ENCODE results near the gene MUC13. TPM values are rescaled to one million over a fixed set of nuclear protein-coding genes. Genes with fewer than 3 reads are reported as not detected.

MUC13 gene
- polyA plus RNA-seq, 2 of the 4 experiments (the other 2 are of a cell fraction): 5.5 to 8.8 TPM

DNA sequence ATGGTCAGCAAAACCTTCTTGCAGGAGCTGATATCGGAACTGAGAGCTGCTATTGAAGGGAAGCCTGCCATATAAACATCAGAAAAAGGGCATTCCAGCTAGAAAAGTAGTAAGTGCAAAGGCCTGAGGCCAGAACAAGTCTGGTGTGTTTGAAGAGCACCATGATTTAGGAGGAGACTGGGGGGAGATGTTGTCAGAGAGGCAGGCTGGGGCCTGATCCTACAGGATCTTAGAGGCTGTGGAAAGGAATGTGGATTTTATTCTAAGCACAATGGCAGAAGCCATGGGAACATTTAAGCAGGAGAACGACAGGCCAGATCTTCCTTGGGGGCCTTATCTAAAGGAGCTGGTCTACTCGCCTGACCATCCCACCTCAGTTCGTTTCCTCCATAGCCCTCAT lies 5.1 kb upstream of the MUC13 start:
- no peak overlapping the region for H3K27ac ChIP-seq
- TF ChIP-seq HOXB13 (CRISPR knock-in tag; IDR thresholded peaks at IDR 0.05; ENCODE audit: low read depth): no peak
- TF ChIP-seq PHF8 (IDR thresholded peaks at IDR 0.05; ENCODE audit: borderline replicate concordance, low read depth): no peak
- no peak for TF ChIP-seq JUNB (IDR thresholded peaks at IDR 0.05)
- TF ChIP-seq ZNF302 (CRISPR knock-in tag; IDR thresholded peaks at IDR 0.05): no peak
- TF ChIP-seq FOSL2 (IDR thresholded peaks at IDR 0.05): no peak
- TF ChIP-seq FOSL2 (CRISPR knock-in tag; IDR thresholded peaks at IDR 0.05): no peak
- no peak for TF ChIP-seq MAZ (IDR thresholded peaks at IDR 0.05; ENCODE audit: borderline replicate concordance, low read depth, low read length)
- no peak for TF ChIP-seq POLR2AphosphoS2 (conservative IDR thresholded peaks at IDR 0.05; ENCODE audit: low read length)
- TF ChIP-seq, protein P1, sequence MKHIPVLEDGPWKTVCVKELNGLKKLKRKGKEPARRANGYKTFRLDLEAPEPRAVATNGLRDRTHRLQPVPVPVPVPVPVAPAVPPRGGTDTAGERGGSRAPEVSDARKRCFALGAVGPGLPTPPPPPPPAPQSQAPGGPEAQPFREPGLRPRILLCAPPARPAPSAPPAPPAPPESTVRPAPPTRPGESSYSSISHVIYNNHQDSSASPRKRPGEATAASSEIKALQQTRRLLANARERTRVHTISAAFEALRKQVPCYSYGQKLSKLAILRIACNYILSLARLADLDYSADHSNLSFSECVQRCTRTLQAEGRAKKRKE (CRISPR knock-in tag; IDR thresholded peaks at IDR 0.05; ENCODE audit: low read depth): no peak
- TF ChIP-seq TFCP2L1 (CRISPR knock-in tag; IDR thresholded peaks at IDR 0.05): no peak
- no peak for TF ChIP-seq FOXS1 (CRISPR knock-in tag; IDR thresholded peaks at IDR 0.05)
- no peak for TF ChIP-seq MYC (IDR thresholded peaks at IDR 0.05; ENCODE audit: borderline replicate concordance, low read length)
- POLR2A ChIA-PET: no interaction called here
- no peak overlapping the region for H3K4me2 ChIP-seq
- ATAC-seq (no peak), FAIRE-seq (no peak), DNase-seq (ENCODE audit: low read depth in 1 of 2, low spot score in 1 of 2) (no peak)
- WGBS (ENCODE audit: missing lambda C conversion rate): 54% methylated on average over 4 of the region's 4 CpGs
- CTCF ChIA-PET: interaction anchor here (0.6 to 3.1 kb wide), 5 partner anchors 11 to 179 kb away, joined by 3 to 17 read pairs (median 5); no protein-coding TSS in a partner anchor
- H3K4me1 ChIP-seq: no peaks in the 10 kb centered on the region
- no peak overlapping the region for H3K4me3 ChIP-seq
- H3K9me3 ChIP-seq: no peaks in the 10 kb centered on the region

- 85% methylated on average over 5 of the region's 5 CpGs for WGBS (ENCODE audit: missing lambda C conversion rate)
Observed at GRCh38 chr3:124938896-124939295, 4.3 kb upstream of the MUC13 start.

GRCh38 chr3:124937049-124937448 lies 2.5 kb upstream of the MUC13 start:
- ChIA-PET POLR2A (no interaction called here), CTCF (interaction anchor here (0.6 to 2.6 kb wide), 4 partner anchors 9 to 1181 kb away, joined by 3 to 8 read pairs (median 6); no protein-coding TSS in a partner anchor)
- no peak for ATAC-seq
- Histone ChIP-seq H3K4me2 (no peak overlapping the region), H3K4me3 (no peak overlapping the region), H3K4me1 (no peaks in the 10 kb centered on the region), H3K27ac (no peak overlapping the region), H3K9me3 (no peaks in the 10 kb centered on the region)
- WGBS (ENCODE audit: missing lambda C conversion rate): 81% methylated on average over 3 of the region's 3 CpGs
- TF ChIP-seq ZFP36 (IDR thresholded peaks at IDR 0.05; ENCODE audit: borderline replicate concordance, partially characterized antibody) (peak; percentile 71), EHMT2 (IDR thresholded peaks at IDR 0.05; ENCODE audit: low read depth) (no peak)
- TF ChIP-seq, protein P2, sequence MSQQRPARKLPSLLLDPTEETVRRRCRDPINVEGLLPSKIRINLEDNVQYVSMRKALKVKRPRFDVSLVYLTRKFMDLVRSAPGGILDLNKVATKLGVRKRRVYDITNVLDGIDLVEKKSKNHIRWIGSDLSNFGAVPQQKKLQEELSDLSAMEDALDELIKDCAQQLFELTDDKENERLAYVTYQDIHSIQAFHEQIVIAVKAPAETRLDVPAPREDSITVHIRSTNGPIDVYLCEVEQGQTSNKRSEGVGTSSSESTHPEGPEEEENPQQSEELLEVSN (IDR thresholded peaks at IDR 0.05; ENCODE audit: borderline replicate concordance, low read depth): no peak
- DNase-seq (ENCODE audit: low read depth in 1 of 2, low spot score in 1 of 2): no peak
- FAIRE-seq: no peak

More at GRCh38 chr3:124938896-124939295, 4.3 kb upstream of the MUC13 start:
- DNase-seq (ENCODE audit: low read depth in 1 of 2, low spot score in 1 of 2): no peak
- POLR2A ChIA-PET: no interaction called here
- H3K9me3 ChIP-seq: no peaks in the 10 kb centered on the region
- CTCF ChIA-PET: interaction anchor here (0.6 to 3.1 kb wide), 7 partner anchors 10 to 643 kb away, joined by 3 to 17 read pairs (median 5); no protein-coding TSS in a partner anchor
- no peak overlapping the region for H3K27ac ChIP-seq
- peak in 1 of 2 experiments; percentile 39; a peak in 1 of 6 replicates for ATAC-seq
- no peak for FAIRE-seq
- H3K4me1 ChIP-seq: no peaks in the 10 kb centered on the region
- no peak for TF ChIP-seq ZSCAN20 (CRISPR knock-in tag; IDR thresholded peaks at IDR 0.05)
- no peak for TF ChIP-seq EP300 (IDR thresholded peaks at IDR 0.05)
- TF ChIP-seq, protein P1 (CRISPR knock-in tag; IDR thresholded peaks at IDR 0.05; ENCODE audit: low read depth): no peak
- no peak for TF ChIP-seq NPAS2 (CRISPR knock-in tag; IDR thresholded peaks at IDR 0.05; ENCODE audit: borderline replicate concordance)
- TF ChIP-seq SREBF2 (IDR thresholded peaks at IDR 0.05): no peak
- no peak for TF ChIP-seq HDAC2 (IDR thresholded peaks at IDR 0.05)
- no peak for TF ChIP-seq KDM5A (IDR thresholded peaks at IDR 0.05)
- TF ChIP-seq NFE2L2 (conservative IDR thresholded peaks at IDR 0.05; ENCODE audit: low read length): no peak
- TF ChIP-seq TP53 (CRISPR knock-in tag; IDR thresholded peaks at IDR 0.05): no peak
- no peak for TF ChIP-seq SMC3 (IDR thresholded peaks at IDR 0.05)
- TF ChIP-seq RNF2 (IDR thresholded peaks at IDR 0.05; ENCODE audit: borderline replicate concordance, low read depth): no peak
- TF ChIP-seq JUN (IDR thresholded peaks at IDR 0.05): no peak
- TF ChIP-seq USF2 (IDR thresholded peaks at IDR 0.05): no peak
- no peak overlapping the region for H3K4me3 ChIP-seq
- no peak overlapping the region for H3K4me2 ChIP-seq
